NB4 (cell line): ENCODE measurements around the gene CAB39.

Experiments
- CTCF ChIP-seq: IDR thresholded peaks from one replicate; pipeline ENCODE4 v1.5.1; 2012; ENCODE audit warnings: low read depth, low read length
- POLR2A ChIP-seq: IDR thresholded peaks from 2 replicates; pipeline ENCODE4 v1.6.1; 2011; ENCODE audit warnings: mild to moderate bottlenecking; ENCODE audit not compliant: insufficient read length; ENCODE audit errors: extremely low read depth

- TF ChIP-seq CTCF: no peak
- no peak for TF ChIP-seq POLR2A
These were observed 25.2 kb downstream of the CAB39 start for GRCh38 chr2:230737791-230738226.
